Esophagus muscularis mucosa (tissue), 4 donors: ENCODE measurements around the gene CHAF1A.

Experiments
- EP300 ChIP-seq: sonication (generic); formaldehyde crosslinking; IDR thresholded peaks from one replicate; pipeline ENCODE4 v1.6.1; 2017; ENCODE audit warnings: antibody characterized with exemption
- POLR2A ChIP-seq: fragments of 450-650 bp; IDR thresholded peaks from one replicate; pipeline ENCODE4 v1.6.1; 2017; ENCODE audit warnings: antibody characterized with exemption, moderate library complexity, mild to moderate bottlenecking, low read depth
- POLR2AphosphoS5 ChIP-seq, 2 donors: sonication (generic); formaldehyde crosslinking; IDR thresholded peaks; one replicate each; pipeline ENCODE4 v1.6.1; 2017; ENCODE audit warnings: antibody characterized with exemption in 2 of 2
- TF ChIP-seq, protein P1 (sequence below), 3 experiments: fragments of 200-600 bp in 2 of 3; fragments of 450-650 bp in 1 of 3; sonication (generic) in 2 of 3; IDR thresholded peaks; one replicate each; pipeline ENCODE4 v1.5.1; 2017 to 2019; ENCODE audit warnings: antibody characterized with exemption in 3 of 3, mild to moderate bottlenecking in 2 of 3, moderate library complexity in 1 of 3

GRCh38 chr19:4393947-4394590 lies 8.4 kb upstream of the CHAF1A start:
- TF ChIP-seq, protein P1, sequence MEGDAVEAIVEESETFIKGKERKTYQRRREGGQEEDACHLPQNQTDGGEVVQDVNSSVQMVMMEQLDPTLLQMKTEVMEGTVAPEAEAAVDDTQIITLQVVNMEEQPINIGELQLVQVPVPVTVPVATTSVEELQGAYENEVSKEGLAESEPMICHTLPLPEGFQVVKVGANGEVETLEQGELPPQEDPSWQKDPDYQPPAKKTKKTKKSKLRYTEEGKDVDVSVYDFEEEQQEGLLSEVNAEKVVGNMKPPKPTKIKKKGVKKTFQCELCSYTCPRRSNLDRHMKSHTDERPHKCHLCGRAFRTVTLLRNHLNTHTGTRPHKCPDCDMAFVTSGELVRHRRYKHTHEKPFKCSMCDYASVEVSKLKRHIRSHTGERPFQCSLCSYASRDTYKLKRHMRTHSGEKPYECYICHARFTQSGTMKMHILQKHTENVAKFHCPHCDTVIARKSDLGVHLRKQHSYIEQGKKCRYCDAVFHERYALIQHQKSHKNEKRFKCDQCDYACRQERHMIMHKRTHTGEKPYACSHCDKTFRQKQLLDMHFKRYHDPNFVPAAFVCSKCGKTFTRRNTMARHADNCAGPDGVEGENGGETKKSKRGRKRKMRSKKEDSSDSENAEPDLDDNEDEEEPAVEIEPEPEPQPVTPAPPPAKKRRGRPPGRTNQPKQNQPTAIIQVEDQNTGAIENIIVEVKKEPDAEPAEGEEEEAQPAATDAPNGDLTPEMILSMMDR (IDR thresholded peaks at IDR 0.05), result no peak
- TF ChIP-seq POLR2AphosphoS5 (IDR thresholded peaks at IDR 0.05) (peak in 1 of 2 donors; percentile 33), POLR2A (no peak), EP300 (no peak)
